GM18505 (cell line): ENCODE results near the gene TMEM170A.
A peak's percentile ranks its signal among the peaks of the same experiment; 100 is the strongest.

Experiments
- ATAC-seq: cut with Tn5 transposase; IDR thresholded peaks from one replicate; pipeline ENCODE4 v1.9.1; 2021; ENCODE audit not compliant: unreplicated experiment
- POLR2A ChIP-seq: IDR thresholded peaks from 4 replicates; pipeline ENCODE4 v1.6.1; 2011; ENCODE audit warnings: borderline replicate concordance; ENCODE audit not compliant: insufficient read depth, insufficient read length; ENCODE audit errors: extremely low read depth

TMEM170A gene

GRCh38 chr16:75420987-75421819, 43.3 kb downstream of the TMEM170A start:
- ATAC-seq: peak; percentile 76
- TF ChIP-seq POLR2A: peak; percentile 55

GRCh38 chr16:75416904-75417565, 47.5 kb downstream of the TMEM170A start:
- no peak for ATAC-seq
- no peak for TF ChIP-seq POLR2A

- TF ChIP-seq POLR2A: no peak
- ATAC-seq: no peak
Observed at GRCh38 chr16:75415169-75415905, 49.2 kb downstream of the TMEM170A start.

GRCh38 chr16:75413951-75414350, 50.5 kb downstream of the TMEM170A start:
- no peak for TF ChIP-seq POLR2A
- ATAC-seq: no peak

- no peak for TF ChIP-seq POLR2A
Observed at GRCh38 chr16:75406943-75407342, 57.5 kb downstream of the TMEM170A start.

GRCh38 chr16:75402821-75403475, 61.5 kb downstream of the TMEM170A start:
- no peak for TF ChIP-seq POLR2A
- no peak for ATAC-seq

More at GRCh38 chr16:75406943-75407342, 57.5 kb downstream of the TMEM170A start:
- no peak for ATAC-seq

GRCh38 chr16:75402159-75402820, 62.2 kb downstream of the TMEM170A start:
- TF ChIP-seq POLR2A: no peak
- ATAC-seq: no peak

- no peak for ATAC-seq
- TF ChIP-seq POLR2A: no peak
Observed at GRCh38 chr16:75401691-75402090, 62.8 kb downstream of the TMEM170A start.

GRCh38 chr16:75398333-75398732, 66.2 kb downstream of the TMEM170A start:
- no peak for ATAC-seq
- no peak for TF ChIP-seq POLR2A

GRCh38 chr16:75394941-75395340, 69.5 kb downstream of the TMEM170A start:
- ATAC-seq: no peak
- no peak for TF ChIP-seq POLR2A
